T-helper 1 cell treated with Interleukin-12 subunit alpha and Interleukin-12 subunit beta and Interleukin-4 antibody, amounts not matched to agents 30 ng/mL and 1 ng/mL, for 36 hours (primary cell): ENCODE measurements around the gene CCR5AS.
"Not testable (repeated sequence)": the region's sequence is repeated elsewhere in the genome, so short reads cannot be mapped to it uniquely, and the experiment has no call there.

Experiments
- intact Hi-C: fragments of 100-400 bp; cut with micrococcal nuclease; formaldehyde crosslinking; loops from one replicate; pipeline ENCODE4 v1.15.1; 2024

Gene CCR5AS

GRCh38 chr3:46405301-46406019 is 1.4 kb downstream of the CCR5AS start:
- intact Hi-C loops, result no loop called here

- intact Hi-C loops, result not testable (repeated sequence)
Observed at GRCh38 chr3:46402902-46403301, 4.0 kb downstream of the CCR5AS start.

GRCh38 chr3:46401579-46401978 is 5.3 kb downstream of the CCR5AS start:
- intact Hi-C loops, result no loop called here

GRCh38 chr3:46400846-46401245 is 6.0 kb downstream of the CCR5AS start:
- intact Hi-C loops, result no loop called here

GRCh38 chr3:46400000-46400734 is 6.7 kb downstream of the CCR5AS start:
- intact Hi-C loops, result no loop called here

- intact Hi-C loops, result no loop called here
Observed at GRCh38 chr3:46399557-46399956, 7.3 kb downstream of the CCR5AS start.

- intact Hi-C loops, result no loop called here
Observed at GRCh38 chr3:46399098-46399497, 7.8 kb downstream of the CCR5AS start.

GRCh38 chr3:46398186-46398955 is 8.5 kb downstream of the CCR5AS start:
- intact Hi-C loops, result no loop called here

- intact Hi-C loops, result no loop called here
Observed at GRCh38 chr3:46397111-46397510, 9.8 kb downstream of the CCR5AS start.

- intact Hi-C loops, result no loop called here
Observed at GRCh38 chr3:46395766-46396530, 10.9 kb downstream of the CCR5AS start.

GRCh38 chr3:46395210-46395661 is 11.6 kb downstream of the CCR5AS start:
- intact Hi-C loops, result no loop called here

- intact Hi-C loops, result no loop called here
Observed at GRCh38 chr3:46393554-46394434, 13.1 kb downstream of the CCR5AS start.

- intact Hi-C loops, result no loop called here
Observed at GRCh38 chr3:46393011-46393410, 13.9 kb downstream of the CCR5AS start.

GRCh38 chr3:46391526-46391925 is 15.3 kb downstream of the CCR5AS start:
- intact Hi-C loops, result not testable (repeated sequence)

GRCh38 chr3:46389306-46389705 is 17.6 kb downstream of the CCR5AS start:
- intact Hi-C loops, result no loop called here

GRCh38 chr3:46388847-46389246 is 18.0 kb downstream of the CCR5AS start:
- intact Hi-C loops, result not testable (repeated sequence)

GRCh38 chr3:46386205-46386604 is 20.7 kb downstream of the CCR5AS start:
- intact Hi-C loops, result no loop called here

GRCh38 chr3:46383951-46384330 is 22.9 kb downstream of the CCR5AS start:
- intact Hi-C loops, result no loop called here

GRCh38 chr3:46383211-46383950 is 23.5 kb downstream of the CCR5AS start:
- intact Hi-C loops, result no loop called here

GRCh38 chr3:46381625-46382024 is 25.2 kb downstream of the CCR5AS start:
- intact Hi-C loops, result loop anchor here (1.0 kb wide), 2 partner anchors 9 to 60 kb away; no protein-coding TSS in a partner anchor
